ENCODE results near the gene CNTNAP2. TPM values are rescaled to one million over a fixed set of nuclear protein-coding genes. Genes with fewer than 3 reads are reported as not detected.

CNTNAP2 gene
- total and polyA plus RNA-seq, 4 donors = 41.3 to 127 (median 67.8) TPM

DNA sequence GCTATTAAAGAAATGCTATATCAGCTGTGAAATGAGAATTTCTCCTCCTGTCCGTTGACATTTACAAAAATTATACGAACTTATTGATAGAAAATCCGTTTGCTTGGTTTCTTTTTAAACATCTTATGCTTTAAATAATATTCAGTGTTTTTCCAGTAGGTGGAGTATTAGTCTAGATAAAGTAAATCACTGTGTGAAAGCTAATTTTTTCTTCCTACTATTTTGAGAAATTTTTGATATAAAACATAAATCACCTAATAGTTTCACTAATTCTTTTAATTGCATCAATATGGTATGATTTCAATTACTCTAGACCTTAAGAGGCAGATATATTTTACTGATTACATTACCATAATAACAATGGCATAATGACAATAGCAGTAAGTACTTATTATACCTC lies 2138.7 kb downstream of the CNTNAP2 start:
- Histone ChIP-seq H3K27ac (ENCODE audit: low read depth, low read length) (no peak overlapping the region), H3K4me1 (ENCODE audit: control insufficient read depth, insufficient read depth, low read length) (no peaks in the 10 kb centered on the region), H3K27me3 (ENCODE audit: control insufficient read depth, insufficient read depth, low read length) (no peaks in the 10 kb centered on the region), H3K9me3 (ENCODE audit: control insufficient read depth, insufficient read depth, low read length) (no peaks in the 10 kb centered on the region), H3K36me3 (ENCODE audit: control insufficient read depth, insufficient read depth, low read length) (no peaks in the 10 kb centered on the region), H3K4me3 (ENCODE audit: low read depth, low read length) (no peak overlapping the region)
- no CpG with 5 or more reads among the region's 3 CpGs for WGBS (ENCODE audit: insufficient coverage)
- DNase-seq (ENCODE audit: low read depth in 4 of 6, low spot score in 6 of 6) = peak in 1 of 6 donors; percentile 45

DNA sequence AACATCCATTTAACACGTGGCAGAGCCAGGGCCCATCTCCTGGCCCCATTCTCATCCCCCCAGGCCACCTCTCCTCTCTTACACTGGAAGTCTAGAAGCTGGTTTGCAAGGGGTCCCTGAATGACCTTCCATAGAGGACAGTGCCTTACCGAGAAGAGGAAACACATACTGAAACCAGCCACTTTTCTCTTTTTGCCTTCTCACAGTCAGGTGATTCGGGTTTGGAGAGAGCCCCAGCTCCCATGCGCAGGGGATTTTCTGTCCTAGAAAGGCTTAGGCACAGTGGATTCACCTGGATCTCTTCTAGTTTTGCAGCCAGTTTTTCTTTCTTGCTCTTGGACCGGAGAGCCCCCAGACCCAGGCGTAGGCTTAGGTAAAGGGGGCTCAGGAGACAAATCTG lies 2139.8 kb downstream of the CNTNAP2 start:
- H3K9me3 ChIP-seq (ENCODE audit: control insufficient read depth, insufficient read depth, low read length) = no peaks in the 10 kb centered on the region
- H3K27ac ChIP-seq (ENCODE audit: low read depth, low read length) = no peak overlapping the region
- no peaks in the 10 kb centered on the region for H3K27me3 ChIP-seq (ENCODE audit: control insufficient read depth, insufficient read depth, low read length)
- no peak overlapping the region for H3K4me3 ChIP-seq (ENCODE audit: low read depth, low read length)
- no peak for DNase-seq (ENCODE audit: low read depth in 4 of 6, low spot score in 6 of 6)
- WGBS (ENCODE audit: insufficient coverage) = 80% methylated on average over 5 of the region's 6 CpGs
- H3K36me3 ChIP-seq (ENCODE audit: control insufficient read depth, insufficient read depth, low read length) = no peaks in the 10 kb centered on the region
- no peaks in the 10 kb centered on the region for H3K4me1 ChIP-seq (ENCODE audit: control insufficient read depth, insufficient read depth, low read length)

DNA sequence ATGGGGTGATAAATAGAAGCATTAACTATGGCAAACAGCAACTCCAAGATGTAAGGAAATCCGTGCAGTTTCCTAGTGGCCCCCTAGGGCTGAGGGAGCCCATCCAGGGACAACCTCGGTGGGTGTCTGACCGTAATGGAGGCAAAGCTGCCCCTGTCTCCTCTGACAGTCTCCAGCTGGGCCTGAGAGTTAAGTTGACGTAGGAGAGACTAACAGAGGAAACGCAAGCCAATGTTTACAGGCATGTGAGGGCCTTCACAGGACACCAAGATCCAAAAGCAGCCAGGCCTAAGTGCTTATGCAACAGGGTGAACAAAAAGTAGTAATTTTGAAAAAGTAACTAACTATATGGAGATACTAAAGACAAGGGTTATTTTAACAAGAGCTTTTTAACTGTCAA lies 2144.0 kb downstream of the CNTNAP2 start:
- H3K27me3 ChIP-seq (ENCODE audit: control insufficient read depth, insufficient read depth, low read length) = no peaks in the 10 kb centered on the region
- DNase-seq (ENCODE audit: low read depth in 4 of 6, low spot score in 6 of 6) = no peak
- peaks cover 8% of the 10 kb centered on the region for H3K4me1 ChIP-seq (ENCODE audit: control insufficient read depth, insufficient read depth, low read length)
- H3K4me3 ChIP-seq (ENCODE audit: low read depth, low read length) = no peak overlapping the region
- WGBS (ENCODE audit: insufficient coverage) = 96% methylated on average over 3 of the region's 5 CpGs
- no peaks in the 10 kb centered on the region for H3K36me3 ChIP-seq (ENCODE audit: control insufficient read depth, insufficient read depth, low read length)
- no peaks in the 10 kb centered on the region for H3K9me3 ChIP-seq (ENCODE audit: control insufficient read depth, insufficient read depth, low read length)
- H3K27ac ChIP-seq (ENCODE audit: low read depth, low read length) = no peak overlapping the region

DNA sequence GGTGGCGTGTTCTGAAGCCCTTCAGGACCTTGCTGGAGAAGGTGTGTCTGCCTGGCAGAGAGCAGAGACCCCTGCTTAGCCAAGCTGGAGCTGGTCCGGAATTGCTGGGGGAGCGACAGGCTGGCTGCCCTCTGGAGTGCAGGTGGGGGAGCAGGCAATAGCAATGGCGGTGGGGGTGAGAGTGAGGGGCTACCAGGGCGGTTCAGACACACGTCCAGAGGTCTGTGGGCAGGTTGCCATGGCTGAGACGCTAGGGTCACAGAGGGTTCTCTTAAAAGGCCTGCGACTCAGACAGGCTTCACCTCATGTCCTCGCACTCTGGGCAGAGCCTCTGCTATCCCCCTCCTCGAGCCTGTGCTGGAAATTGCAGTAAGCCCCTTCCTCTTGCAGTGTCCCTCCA lies 2144.9 kb downstream of the CNTNAP2 start:
- WGBS (ENCODE audit: insufficient coverage) = 98% methylated on average over 10 of the region's 10 CpGs
- no peak for DNase-seq (ENCODE audit: low read depth in 4 of 6, low spot score in 6 of 6)
- peaks cover 8% of the 10 kb centered on the region for H3K4me1 ChIP-seq (ENCODE audit: control insufficient read depth, insufficient read depth, low read length)
- no peak overlapping the region for H3K27ac ChIP-seq (ENCODE audit: low read depth, low read length)
- no peak overlapping the region for H3K4me3 ChIP-seq (ENCODE audit: low read depth, low read length)
- no peaks in the 10 kb centered on the region for H3K36me3 ChIP-seq (ENCODE audit: control insufficient read depth, insufficient read depth, low read length)
- no peaks in the 10 kb centered on the region for H3K27me3 ChIP-seq (ENCODE audit: control insufficient read depth, insufficient read depth, low read length)
- H3K9me3 ChIP-seq (ENCODE audit: control insufficient read depth, insufficient read depth, low read length) = no peaks in the 10 kb centered on the region

DNA sequence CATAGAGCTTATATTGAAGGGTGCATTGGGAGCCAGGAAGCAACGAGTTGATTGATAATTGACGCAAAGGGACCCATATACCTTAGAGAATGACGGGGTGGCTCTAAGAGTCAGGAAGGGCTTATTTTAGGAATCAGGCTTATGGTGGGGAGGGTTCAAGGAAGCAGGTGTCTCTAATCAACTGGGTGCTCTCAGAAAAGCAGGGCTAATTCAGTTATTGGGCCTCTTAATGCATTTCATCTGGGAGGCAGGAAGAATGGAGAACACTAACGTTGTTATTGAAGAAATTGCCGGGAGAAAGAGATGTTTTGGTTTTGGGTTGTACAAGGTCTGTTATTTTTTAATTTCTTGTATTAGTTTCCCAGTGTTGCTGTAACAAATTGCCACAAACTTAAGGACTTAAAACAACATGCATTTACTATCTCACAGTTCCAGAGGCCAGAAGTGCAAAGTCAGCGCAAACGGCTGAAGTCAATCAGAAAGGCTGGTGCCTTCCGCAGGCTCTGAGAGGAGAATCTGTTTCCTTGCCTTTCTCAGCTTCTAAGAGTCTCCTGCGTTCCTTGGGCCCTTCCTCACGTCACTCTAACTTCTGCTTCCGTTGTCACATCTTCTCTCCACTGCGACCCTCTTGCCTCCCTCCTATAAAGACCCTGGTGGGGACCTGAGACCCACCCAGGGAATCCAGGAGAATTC lies 2145.5 kb downstream of the CNTNAP2 start:
- Histone ChIP-seq H3K4me1 (ENCODE audit: control insufficient read depth, insufficient read depth, low read length) (peaks cover 8% of the 10 kb centered on the region), H3K36me3 (ENCODE audit: control insufficient read depth, insufficient read depth, low read length) (no peaks in the 10 kb centered on the region), H3K27me3 (ENCODE audit: control insufficient read depth, insufficient read depth, low read length) (no peaks in the 10 kb centered on the region), H3K27ac (ENCODE audit: low read depth, low read length) (no peak overlapping the region), H3K4me3 (ENCODE audit: low read depth, low read length) (no peak overlapping the region), H3K9me3 (ENCODE audit: control insufficient read depth, insufficient read depth, low read length) (no peaks in the 10 kb centered on the region)
- peak in 1 of 6 donors; percentile 64 for DNase-seq (ENCODE audit: low read depth in 4 of 6, low spot score in 6 of 6)
- 52% methylated on average over 10 of the region's 12 CpGs for WGBS (ENCODE audit: insufficient coverage)

DNA sequence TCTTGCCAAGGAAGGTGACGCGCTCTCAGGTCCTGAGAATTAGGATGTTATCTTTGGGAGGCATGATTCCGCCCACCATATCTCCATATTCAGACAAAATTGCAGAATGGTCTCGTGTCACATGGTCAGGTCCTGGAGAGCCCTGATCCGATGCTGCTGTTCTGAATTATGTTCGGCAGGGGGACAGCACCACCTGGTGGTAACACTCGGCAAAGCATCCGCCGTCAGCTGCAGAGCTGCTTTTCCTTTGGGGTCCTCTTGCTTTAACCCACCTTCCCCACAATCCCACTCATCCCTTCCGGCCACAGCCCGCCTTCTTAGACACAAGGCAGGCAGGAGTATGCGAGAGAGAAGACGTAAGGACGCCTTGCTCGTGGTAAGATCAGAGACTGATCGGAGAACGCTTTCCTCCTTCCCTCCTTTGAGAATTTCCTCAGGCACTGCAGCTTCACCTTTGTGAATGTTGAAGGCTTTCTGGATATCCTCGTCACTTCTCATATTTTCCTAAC lies 2146.2 kb downstream of the CNTNAP2 start:
- Histone ChIP-seq H3K27me3 (ENCODE audit: control insufficient read depth, insufficient read depth, low read length) (no peaks in the 10 kb centered on the region), H3K4me3 (ENCODE audit: low read depth, low read length) (peak overlapping the region; percentile 22), H3K27ac (ENCODE audit: low read depth, low read length) (no peak overlapping the region), H3K4me1 (ENCODE audit: control insufficient read depth, insufficient read depth, low read length) (peaks cover 8% of the 10 kb centered on the region), H3K9me3 (ENCODE audit: control insufficient read depth, insufficient read depth, low read length) (no peaks in the 10 kb centered on the region), H3K36me3 (ENCODE audit: control insufficient read depth, insufficient read depth, low read length) (no peaks in the 10 kb centered on the region)
- 0% methylated on average over 8 of the region's 18 CpGs for WGBS (ENCODE audit: insufficient coverage)
- DNase-seq (ENCODE audit: low read depth in 4 of 6, low spot score in 6 of 6) = peak in 3 of 6 donors; percentile 59 to 95 (median 89)

DNA sequence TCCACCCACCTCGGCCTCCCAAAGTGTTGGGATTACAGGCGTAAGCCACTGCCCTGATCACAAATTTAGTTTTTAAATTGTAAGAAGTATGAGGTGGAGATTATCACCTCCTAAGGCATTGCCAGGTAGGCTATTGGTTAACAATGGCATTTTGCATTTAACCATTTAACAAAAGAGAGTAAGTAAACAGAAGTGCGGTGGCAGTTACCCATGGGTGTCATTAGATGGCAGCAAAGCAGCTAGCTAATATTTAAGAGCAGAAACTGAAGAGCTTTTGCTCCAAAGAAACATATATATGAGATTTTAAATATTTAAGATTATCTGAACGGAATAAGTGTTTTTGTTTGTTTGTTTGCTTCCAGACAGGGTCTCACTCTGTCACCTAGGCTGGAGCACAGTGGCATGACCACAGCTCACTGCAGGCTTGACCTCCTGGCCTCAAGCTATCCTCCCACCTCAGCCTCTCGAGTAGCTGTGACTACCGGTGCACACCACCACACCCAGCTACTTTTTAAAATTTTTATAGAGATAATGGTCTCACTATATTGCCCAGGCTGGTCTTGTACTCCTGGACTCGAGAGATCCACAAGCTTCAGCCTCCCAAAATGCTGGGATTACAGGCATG lies 2148.4 kb downstream of the CNTNAP2 start:
- Histone ChIP-seq H3K4me3 (ENCODE audit: low read depth, low read length) (no peak overlapping the region), H3K4me1 (ENCODE audit: control insufficient read depth, insufficient read depth, low read length) (peaks cover 8% of the 10 kb centered on the region), H3K27ac (ENCODE audit: low read depth, low read length) (no peak overlapping the region), H3K36me3 (ENCODE audit: control insufficient read depth, insufficient read depth, low read length) (no peaks in the 10 kb centered on the region), H3K9me3 (ENCODE audit: control insufficient read depth, insufficient read depth, low read length) (no peaks in the 10 kb centered on the region), H3K27me3 (ENCODE audit: control insufficient read depth, insufficient read depth, low read length) (no peaks in the 10 kb centered on the region)
- DNase-seq (ENCODE audit: low read depth in 4 of 6, low spot score in 6 of 6) = peak in 3 of 6 donors; percentile 44 to 91 (median 75)
- no CpG with 5 or more reads among the region's 7 CpGs for WGBS (ENCODE audit: insufficient coverage)

DNA sequence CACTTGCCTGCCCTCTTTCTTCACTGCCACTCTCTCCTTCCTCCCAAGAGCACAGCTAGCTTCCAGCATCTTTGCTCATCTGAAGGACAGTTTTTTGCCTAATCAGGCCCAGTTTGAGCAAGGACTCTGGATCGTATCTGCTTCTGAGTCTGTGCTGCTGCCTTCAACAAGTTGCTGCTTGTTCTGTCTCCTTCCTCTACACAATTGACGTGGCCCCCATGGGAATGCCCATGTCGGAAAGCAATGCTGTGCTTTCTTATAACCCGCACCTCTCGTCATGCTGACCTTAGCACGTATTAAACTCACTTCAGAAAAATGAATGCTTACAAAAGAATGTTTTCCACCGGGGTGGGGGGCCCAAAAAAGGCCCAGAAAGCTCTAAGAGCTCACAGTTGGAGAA lies 2149.3 kb downstream of the CNTNAP2 start:
- H3K36me3 ChIP-seq (ENCODE audit: control insufficient read depth, insufficient read depth, low read length) = no peaks in the 10 kb centered on the region
- H3K9me3 ChIP-seq (ENCODE audit: control insufficient read depth, insufficient read depth, low read length) = no peaks in the 10 kb centered on the region
- no peak overlapping the region for H3K4me3 ChIP-seq (ENCODE audit: low read depth, low read length)
- H3K4me1 ChIP-seq (ENCODE audit: control insufficient read depth, insufficient read depth, low read length) = peaks cover 8% of the 10 kb centered on the region
- no peaks in the 10 kb centered on the region for H3K27me3 ChIP-seq (ENCODE audit: control insufficient read depth, insufficient read depth, low read length)
- no peak for DNase-seq (ENCODE audit: low read depth in 4 of 6, low spot score in 6 of 6)
- WGBS (ENCODE audit: insufficient coverage) = 76% methylated on average over 2 of the region's 7 CpGs
- no peak overlapping the region for H3K27ac ChIP-seq (ENCODE audit: low read depth, low read length)

DNA sequence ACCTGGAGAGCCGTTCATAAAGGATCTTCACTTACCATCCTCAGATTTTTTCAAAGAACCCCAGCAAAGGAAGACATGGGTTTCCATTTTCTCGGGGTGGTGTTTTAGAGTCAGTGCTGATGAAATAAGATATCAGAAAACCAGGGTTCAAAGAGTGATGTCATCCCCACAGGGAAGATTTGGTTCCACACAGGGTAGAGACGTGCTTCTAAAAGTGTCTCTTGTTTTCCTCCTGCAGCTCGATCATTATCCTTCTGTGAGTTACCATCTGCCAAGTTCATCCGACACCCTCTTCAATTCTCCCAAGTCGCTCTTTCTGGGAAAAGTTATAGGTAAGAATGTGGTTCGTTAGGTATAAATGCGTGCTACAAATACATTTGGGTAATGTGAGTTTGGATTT lies 2150.2 kb downstream of the CNTNAP2 start:
- 80% methylated on average over 1 of the region's 8 CpGs for WGBS (ENCODE audit: insufficient coverage)

DNA sequence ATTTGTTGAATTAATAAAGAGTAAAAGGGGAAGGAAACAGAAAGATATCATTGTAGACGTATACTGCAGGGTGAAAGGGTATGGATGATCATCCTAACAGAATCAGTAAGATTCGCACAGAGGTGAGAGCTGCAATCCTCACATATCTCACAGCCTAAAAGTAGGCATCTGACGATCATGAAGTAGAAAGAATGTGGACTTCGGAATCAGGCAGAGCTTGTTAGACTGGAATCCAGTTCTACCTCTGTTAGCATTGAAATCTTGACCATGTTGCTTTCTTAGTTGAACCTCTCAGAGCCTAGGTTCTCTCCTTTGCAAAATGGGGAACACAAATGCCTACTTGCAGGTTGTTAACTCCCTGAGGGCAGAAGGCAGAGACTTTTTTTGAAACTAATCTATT lies 2154.0 kb downstream of the CNTNAP2 start:
- no peaks in the 10 kb centered on the region for H3K9me3 ChIP-seq (ENCODE audit: control insufficient read depth, insufficient read depth, low read length)
- no peak for DNase-seq (ENCODE audit: low read depth in 4 of 6, low spot score in 6 of 6)
- no peaks in the 10 kb centered on the region for H3K27me3 ChIP-seq (ENCODE audit: control insufficient read depth, insufficient read depth, low read length)
- no peak overlapping the region for H3K27ac ChIP-seq (ENCODE audit: low read depth, low read length)
- no peak overlapping the region for H3K4me3 ChIP-seq (ENCODE audit: low read depth, low read length)
- no peaks in the 10 kb centered on the region for H3K4me1 ChIP-seq (ENCODE audit: control insufficient read depth, insufficient read depth, low read length)
- WGBS (ENCODE audit: insufficient coverage) = 89% methylated on average over 2 of the region's 4 CpGs
- H3K36me3 ChIP-seq (ENCODE audit: control insufficient read depth, insufficient read depth, low read length) = no peaks in the 10 kb centered on the region

More for the DNA sequence above, 2150.2 kb downstream of the CNTNAP2 start:
- Histone ChIP-seq H3K27me3 (ENCODE audit: control insufficient read depth, insufficient read depth, low read length) (no peaks in the 10 kb centered on the region), H3K36me3 (ENCODE audit: control insufficient read depth, insufficient read depth, low read length) (no peaks in the 10 kb centered on the region), H3K4me3 (ENCODE audit: low read depth, low read length) (no peak overlapping the region), H3K27ac (ENCODE audit: low read depth, low read length) (no peak overlapping the region), H3K9me3 (ENCODE audit: control insufficient read depth, insufficient read depth, low read length) (no peaks in the 10 kb centered on the region), H3K4me1 (ENCODE audit: control insufficient read depth, insufficient read depth, low read length) (peaks cover 8% of the 10 kb centered on the region)
- peak in 1 of 6 donors; percentile 56 for DNase-seq (ENCODE audit: low read depth in 4 of 6, low spot score in 6 of 6)
